BLaER1 treated with 17β-estradiol and CSF1 and Interleukin-3, amounts not matched to agents 10 nM and 100 nM (cell line): ENCODE measurements around the gene SLC22A1.

Source experiments
- H3K27ac ChIP-seq, 11 experiments: shearing (Covaris generic); formaldehyde crosslinking; 2 replicates each; pipeline ENCODE4 v1.8.1; 2022
- H3K27me3 ChIP-seq, 11 experiments: shearing (Covaris generic); formaldehyde crosslinking; 2 replicates each; pipeline ENCODE4 v1.8.1; 2022
- H3K36me3 ChIP-seq, 11 experiments: shearing (Covaris generic); formaldehyde crosslinking; 2 replicates each; pipeline ENCODE4 v1.8.1; 2022
- H3K4me1 ChIP-seq, 10 experiments: shearing (Covaris generic); formaldehyde crosslinking; 2 replicates each; pipeline ENCODE4 v1.8.1; 2022
- H3K4me2 ChIP-seq, 11 experiments: shearing (Covaris generic); formaldehyde crosslinking; 2 replicates each; pipeline ENCODE4 v1.8.1; 2022
- H3K4me3 ChIP-seq, 10 experiments: shearing (Covaris generic); formaldehyde crosslinking; 2 replicates each; pipeline ENCODE4 v1.8.1; 2022
- H3K9ac ChIP-seq, 11 experiments: shearing (Covaris generic); formaldehyde crosslinking; 2 replicates each; pipeline ENCODE4 v1.8.1; 2022
- H3K9me3 ChIP-seq, 11 experiments: shearing (Covaris generic); formaldehyde crosslinking; replicated peaks in 1 of 11; 2 replicates each; pipeline ENCODE4 v1.8.1; 2022
- H4K20me1 ChIP-seq, 11 experiments: shearing (Covaris generic); formaldehyde crosslinking; 2 replicates each; pipeline ENCODE4 v1.8.1; 2022
- Cebpa-rat ChIP-seq, 11 experiments: shearing (Covaris generic); IDR thresholded peaks; 2 replicates each; pipeline ENCODE4 v1.8.1; 2022

Gene SLC22A1

GRCh38 chr6:160127270-160128124 lies 5.9 kb downstream of the SLC22A1 start:
- no peaks in the 10 kb centered on the region; a peak in 2 of 22 replicates for H4K20me1 ChIP-seq
- no peak for TF ChIP-seq Cebpa-rat (IDR thresholded peaks at IDR 0.05)
- H3K27ac ChIP-seq, result no peak overlapping the region
- no peaks in the 10 kb centered on the region for H3K9me3 ChIP-seq
- no peak overlapping the region for H3K4me2 ChIP-seq
- no peak overlapping the region for H3K9ac ChIP-seq
- no peak overlapping the region for H3K4me3 ChIP-seq
- no peaks in the 10 kb centered on the region for H3K4me1 ChIP-seq
- H3K36me3 ChIP-seq, result peaks cover 0 to 2% (median 0%) of the 10 kb centered on the region in 11 experiments; a peak in 1 of 22 replicates
- no peaks in the 10 kb centered on the region for H3K27me3 ChIP-seq

- Histone ChIP-seq H3K4me2 (no peak overlapping the region), H3K9me3 (no peaks in the 10 kb centered on the region), H3K36me3 (no peaks in the 10 kb centered on the region; a peak in 1 of 22 replicates), H3K4me1 (no peaks in the 10 kb centered on the region), H3K27me3 (no peaks in the 10 kb centered on the region), H4K20me1 (no peaks in the 10 kb centered on the region; a peak in 2 of 22 replicates), H3K9ac (no peak overlapping the region), H3K4me3 (no peak overlapping the region), H3K27ac (no peak overlapping the region)
- TF ChIP-seq Cebpa-rat (IDR thresholded peaks at IDR 0.05), result no peak
Observed at GRCh38 chr6:160128125-160128683, 6.6 kb downstream of the SLC22A1 start.

DNA sequence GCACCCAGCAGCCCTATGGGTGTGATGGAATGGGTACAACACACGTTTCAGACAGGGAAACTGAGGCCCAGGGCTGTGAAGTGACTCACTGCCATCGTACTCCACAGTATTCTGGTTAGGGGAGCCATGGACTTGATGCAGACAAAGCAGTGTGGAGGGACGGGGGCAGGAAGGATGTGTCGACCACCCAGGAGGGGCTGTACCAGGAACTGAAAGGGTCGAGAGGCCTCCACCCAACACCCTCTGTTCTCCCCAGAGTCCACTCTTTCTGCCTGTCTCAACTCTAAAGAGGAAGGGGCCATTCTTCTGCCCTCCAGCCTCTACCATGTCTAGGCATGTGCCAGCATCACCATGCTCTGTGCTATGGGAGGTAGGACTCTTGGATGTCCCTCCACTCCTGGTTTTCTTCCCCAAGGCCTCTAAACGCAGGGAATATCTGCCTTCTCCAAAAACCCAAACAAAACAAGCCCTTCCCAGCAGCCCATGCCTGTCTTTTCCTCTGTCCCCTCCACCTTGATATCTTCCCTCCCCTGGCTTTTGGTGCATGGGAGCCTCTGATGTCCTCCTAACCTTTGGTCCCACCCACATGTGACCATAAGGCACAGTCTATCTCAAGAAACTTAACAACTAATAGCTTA lies 7.4 kb downstream of the SLC22A1 start:
- no peaks in the 10 kb centered on the region for H3K4me1 ChIP-seq
- H3K27me3 ChIP-seq, result no peaks in the 10 kb centered on the region
- H3K27ac ChIP-seq, result no peak overlapping the region
- H3K9ac ChIP-seq, result no peak overlapping the region
- no peak for TF ChIP-seq Cebpa-rat (IDR thresholded peaks at IDR 0.05)
- no peaks in the 10 kb centered on the region for H4K20me1 ChIP-seq
- no peaks in the 10 kb centered on the region for H3K9me3 ChIP-seq
- H3K4me3 ChIP-seq, result no peak overlapping the region
- no peaks in the 10 kb centered on the region; a peak in 1 of 22 replicates for H3K36me3 ChIP-seq
- H3K4me2 ChIP-seq, result peak overlapping the region in 1 of 11 experiments; percentile 14; a peak in 1 of 22 replicates

DNA sequence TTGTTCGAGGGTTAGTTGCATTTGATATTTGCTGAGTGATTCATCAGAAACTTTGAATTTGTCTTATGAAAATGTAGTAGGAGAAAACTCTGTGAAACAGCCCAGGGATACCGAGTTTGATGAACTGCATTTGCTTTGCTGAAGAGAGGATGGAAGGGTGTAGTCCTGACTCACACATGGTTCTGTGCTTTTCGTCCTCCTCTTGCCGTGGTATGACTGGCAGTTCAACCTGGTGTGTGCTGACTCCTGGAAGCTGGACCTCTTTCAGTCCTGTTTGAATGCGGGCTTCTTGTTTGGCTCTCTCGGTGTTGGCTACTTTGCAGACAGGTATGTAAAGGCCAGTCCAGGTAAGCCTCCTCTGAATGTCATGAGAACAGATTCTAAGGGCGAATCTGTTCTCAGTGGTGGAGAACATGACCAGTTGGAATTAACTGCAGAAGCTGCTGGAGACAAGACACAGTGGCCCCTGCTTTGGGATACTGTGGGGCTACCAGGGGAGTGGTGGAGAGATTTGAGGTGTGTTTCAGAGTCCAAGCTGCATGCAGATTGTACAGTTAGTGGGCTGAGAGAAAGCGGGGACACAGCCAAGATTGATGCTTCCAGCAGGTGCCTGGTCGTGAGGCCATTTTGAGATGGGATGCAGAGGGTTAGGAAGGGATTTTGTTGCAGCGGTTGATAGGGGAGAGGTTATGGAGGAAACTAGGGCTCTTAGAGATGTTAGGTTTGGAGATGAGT lies 8.4 kb downstream of the SLC22A1 start:
- Histone ChIP-seq H3K36me3 (no peaks in the 10 kb centered on the region; a peak in 1 of 22 replicates), H3K4me3 (no peak overlapping the region), H3K4me2 (no peak overlapping the region)

DNA sequence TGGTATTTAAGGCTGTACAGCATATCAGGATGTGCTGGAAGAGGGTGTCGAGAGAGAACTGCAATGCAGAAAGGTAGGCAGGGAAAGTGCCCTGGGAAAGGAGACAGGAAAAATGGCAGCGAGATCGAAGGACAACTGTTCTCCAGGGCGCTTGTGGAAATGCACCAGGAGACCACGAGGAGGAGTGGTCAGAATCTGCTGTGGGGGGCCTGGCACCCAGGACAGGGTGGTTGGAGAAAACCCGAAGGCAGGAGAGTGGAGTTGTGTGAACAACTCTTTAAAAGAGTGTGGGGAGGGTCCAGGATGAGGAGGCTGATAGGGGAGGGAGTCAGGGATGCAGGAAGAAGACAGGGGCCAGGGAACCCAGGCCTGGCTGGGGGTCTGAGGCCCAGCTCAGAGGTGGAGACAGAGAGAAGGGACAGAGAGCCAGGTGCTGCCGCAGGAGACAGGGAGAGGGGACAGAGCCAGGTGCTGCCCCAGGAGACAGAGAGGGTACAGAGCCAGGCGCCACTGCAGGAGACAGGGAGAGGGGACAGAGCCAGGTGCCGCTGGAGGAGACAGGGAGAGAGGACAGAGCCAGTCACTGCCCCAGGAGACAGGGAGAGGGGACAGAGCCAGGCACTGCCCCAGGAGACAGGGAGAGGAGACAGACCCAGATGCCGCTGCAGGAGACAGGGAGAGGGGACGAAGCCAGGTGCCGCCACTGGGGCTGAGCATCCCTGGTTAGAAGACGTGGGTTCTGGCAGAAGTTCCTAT lies 9.3 kb downstream of the SLC22A1 start:
- Histone ChIP-seq H3K36me3 (no peaks in the 10 kb centered on the region; a peak in 1 of 22 replicates), H3K27ac (no peak overlapping the region), H3K27me3 (no peaks in the 10 kb centered on the region), H3K9ac (no peak overlapping the region), H3K4me1 (no peaks in the 10 kb centered on the region), H3K9me3 (no peaks in the 10 kb centered on the region), H4K20me1 (no peaks in the 10 kb centered on the region; a peak in 1 of 22 replicates), H3K4me3 (no peak overlapping the region), H3K4me2 (no peak overlapping the region)
- no peak for TF ChIP-seq Cebpa-rat (IDR thresholded peaks at IDR 0.05)

More for the DNA sequence above, 8.4 kb downstream of the SLC22A1 start:
- no peaks in the 10 kb centered on the region; a peak in 1 of 22 replicates for H4K20me1 ChIP-seq
- no peak for TF ChIP-seq Cebpa-rat (IDR thresholded peaks at IDR 0.05)
- no peaks in the 10 kb centered on the region for H3K9me3 ChIP-seq
- no peak overlapping the region for H3K9ac ChIP-seq
- no peak overlapping the region for H3K27ac ChIP-seq
- no peaks in the 10 kb centered on the region for H3K27me3 ChIP-seq
- no peaks in the 10 kb centered on the region for H3K4me1 ChIP-seq

DNA sequence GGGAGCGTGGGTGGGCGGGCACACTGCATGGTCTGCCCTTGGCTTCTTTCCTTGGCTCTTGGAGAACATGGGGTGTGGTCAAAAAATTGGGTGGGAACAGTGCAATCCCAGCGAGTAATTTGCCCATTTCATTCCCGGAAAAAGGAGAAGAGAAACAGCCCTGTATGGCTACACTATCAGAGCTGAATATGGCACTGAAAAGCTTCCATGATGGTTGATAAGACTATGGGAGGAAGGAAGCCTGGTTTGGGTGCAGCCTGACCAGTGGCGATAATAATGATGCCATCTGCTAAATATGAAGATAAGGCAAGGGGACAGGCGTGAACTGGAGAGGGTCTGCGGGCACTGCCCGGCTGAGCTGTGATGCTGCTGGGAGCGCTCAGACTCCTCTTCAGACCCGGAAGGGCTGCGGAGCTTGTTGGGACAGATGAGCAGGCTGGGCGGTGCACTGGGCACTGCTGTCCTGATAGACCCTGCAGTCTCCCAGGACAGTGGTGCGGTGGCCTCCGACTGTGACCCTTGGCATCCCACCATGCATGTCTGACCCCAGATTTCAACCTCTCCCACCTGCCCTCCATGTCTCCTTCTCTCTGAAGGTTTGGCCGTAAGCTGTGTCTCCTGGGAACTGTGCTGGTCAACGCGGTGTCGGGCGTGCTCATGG lies 10.2 kb downstream of the SLC22A1 start:
- H3K36me3 ChIP-seq, result no peaks in the 10 kb centered on the region; a peak in 1 of 22 replicates
- no peaks in the 10 kb centered on the region for H3K9me3 ChIP-seq
- H3K4me2 ChIP-seq, result no peak overlapping the region
- H3K4me1 ChIP-seq, result no peaks in the 10 kb centered on the region
- no peak overlapping the region for H3K27ac ChIP-seq
- no peak overlapping the region for H3K4me3 ChIP-seq
- H3K9ac ChIP-seq, result no peak overlapping the region
- no peaks in the 10 kb centered on the region for H3K27me3 ChIP-seq
- H4K20me1 ChIP-seq, result peaks cover 0 to 5% (median 0%) of the 10 kb centered on the region in 11 experiments; a peak in 1 of 22 replicates
- TF ChIP-seq Cebpa-rat (IDR thresholded peaks at IDR 0.05), result no peak

GRCh38 chr6:160132297-160132637 lies 10.7 kb downstream of the SLC22A1 start:
- no peak for TF ChIP-seq Cebpa-rat (IDR thresholded peaks at IDR 0.05)
- Histone ChIP-seq H3K9me3 (no peaks in the 10 kb centered on the region), H4K20me1 (peaks cover 0 to 5% (median 0%) of the 10 kb centered on the region in 11 experiments; a peak in 2 of 22 replicates), H3K9ac (no peak overlapping the region), H3K36me3 (no peaks in the 10 kb centered on the region; a peak in 1 of 22 replicates), H3K27ac (no peak overlapping the region), H3K27me3 (no peaks in the 10 kb centered on the region), H3K4me2 (no peak overlapping the region), H3K4me3 (no peak overlapping the region), H3K4me1 (no peaks in the 10 kb centered on the region)

- no peaks in the 10 kb centered on the region for H3K27me3 ChIP-seq
- no peak for TF ChIP-seq Cebpa-rat (IDR thresholded peaks at IDR 0.05)
- peaks cover 0 to 9% (median 0%) of the 10 kb centered on the region in 11 experiments; a peak in 3 of 22 replicates for H4K20me1 ChIP-seq
- no peak overlapping the region for H3K4me3 ChIP-seq
- H3K4me1 ChIP-seq, result no peaks in the 10 kb centered on the region
- no peak overlapping the region for H3K4me2 ChIP-seq
- H3K9me3 ChIP-seq, result no peaks in the 10 kb centered on the region
- H3K27ac ChIP-seq, result no peak overlapping the region
- no peak overlapping the region for H3K9ac ChIP-seq
- no peaks in the 10 kb centered on the region; a peak in 1 of 22 replicates for H3K36me3 ChIP-seq
Observed at GRCh38 chr6:160132776-160133338, 11.2 kb downstream of the SLC22A1 start.
